Keratinocyte (primary cell): ENCODE measurements around the gene RASGEF1C. TPM values are rescaled to one million over a fixed set of nuclear protein-coding genes. Genes with fewer than 3 reads are reported as not detected.

Source experiments
- DNase-seq: peaks from one replicate; pipeline ENCODE4 v3.0.0-alpha.2; 2011; ENCODE audit warnings: low read depth, missing footprints, low spot score
- FAIRE-seq: peaks from 2 replicates; lab custom pipeline; 2011; peaks lifted over from hg19 to GRCh38; lab: Jason Lieb, UNC
- H2AFZ ChIP-seq: 2 replicates; pipeline ENCODE4 v1.6.0; 2012; ENCODE audit warnings: low read length, control low read depth, inconsistent platforms; ENCODE audit not compliant: control insufficient read depth
- H3K27ac ChIP-seq: 2 replicates; pipeline ENCODE4 v1.5.1; 2011; ENCODE audit warnings: low read length; ENCODE audit not compliant: control insufficient read depth, insufficient read depth
- H3K27me3 ChIP-seq: 3 replicates; pipeline ENCODE4 v1.6.0; 2011; ENCODE audit warnings: low read length; ENCODE audit not compliant: control insufficient read depth, insufficient read depth; ENCODE audit errors: extremely low read depth
- H3K36me3 ChIP-seq, 2 experiments: 2 replicates in 1 of 2; 3 replicates in 1 of 2; pipeline ENCODE4 v1.5.1; 2011; ENCODE audit warnings: low read length in 2 of 2, mild to moderate bottlenecking in 1 of 2; ENCODE audit not compliant: control insufficient read depth in 2 of 2, insufficient read depth in 2 of 2; ENCODE audit errors: extremely low read depth in 1 of 2
- H3K4me1 ChIP-seq: 3 replicates; pipeline ENCODE4 v1.5.1; 2011; ENCODE audit warnings: low read length; ENCODE audit not compliant: control insufficient read depth, insufficient read depth; ENCODE audit errors: extremely low read depth
- H3K4me2 ChIP-seq: 3 replicates; pipeline ENCODE4 v1.6.0; 2011; ENCODE audit warnings: low read depth, low read length; ENCODE audit not compliant: control insufficient read depth, insufficient read depth; ENCODE audit errors: extremely low read depth
- H3K4me3 ChIP-seq, 3 experiments: fragments of 200-600 bp in 1 of 3; sonication (generic) in 1 of 3; 2 replicates in 2 of 3; 3 replicates in 1 of 3; pipeline ENCODE4 v1.5.1; 2011 to 2016; ENCODE audit warnings: low read length in 3 of 3, mild to moderate bottlenecking in 3 of 3, control low read depth in 2 of 3, inconsistent platforms in 1 of 3, low read depth in 1 of 3, mixed read lengths in 1 of 3, mixed run types in 1 of 3, moderate library complexity in 1 of 3; ENCODE audit not compliant: control insufficient read depth in 2 of 3, insufficient read depth in 2 of 3; ENCODE audit errors: extremely low read depth in 1 of 3
- H3K79me2 ChIP-seq: 2 replicates; pipeline ENCODE4 v1.6.0; 2012; ENCODE audit warnings: low read length; ENCODE audit not compliant: control insufficient read depth, insufficient read depth
- H3K9ac ChIP-seq: 3 replicates; pipeline ENCODE4 v1.6.0; 2011; ENCODE audit warnings: low read length; ENCODE audit not compliant: control insufficient read depth, insufficient read depth; ENCODE audit errors: extremely low read depth
- H3K9me1 ChIP-seq: 3 replicates; pipeline ENCODE4 v1.6.0; 2011; ENCODE audit warnings: low read length; ENCODE audit not compliant: control insufficient read depth, insufficient read depth; ENCODE audit errors: extremely low read depth
- H3K9me3 ChIP-seq: 2 replicates; pipeline ENCODE4 v1.5.1; 2012; ENCODE audit warnings: low read depth, low read length; ENCODE audit not compliant: control insufficient read depth
- H4K20me1 ChIP-seq: 3 replicates; pipeline ENCODE4 v1.6.0; 2011; ENCODE audit warnings: low read length; ENCODE audit not compliant: control insufficient read depth, insufficient read depth; ENCODE audit errors: extremely low read depth
- EZH2 ChIP-seq: IDR thresholded peaks from one replicate; pipeline ENCODE4 v1.6.1; 2012; ENCODE audit warnings: inconsistent platforms, mild to moderate bottlenecking, low read length, moderate library complexity
- dilution Hi-C: fragments of 300-500 bp; cut with MboI; formaldehyde crosslinking; loops from one replicate; pipeline ENCODE4 v1.7.0; 2020; ENCODE audit warnings: low sequenced_read_pairs; ENCODE audit not compliant: extremely low pct_ligation_motif_present
- polyA plus RNA-seq, 5 experiments: library from polyadenylated mRNA; depleted of rRNA in 3 of 5; stranded (reverse) in 3 of 5; stranded (forward) in 1 of 5; unstranded in 1 of 5; fragments of >200 nt; gene quantifications; 1 replicate in 1 of 5; 2 replicates in 3 of 5; 3 replicates in 1 of 5; pipeline versions ENCODE4 v1.2.1 to v1.2.3, GENCODE V29; 2011 to 2012; ENCODE audit warnings: missing spikeins in 2 of 5, low read depth in 1 of 5, low replicate concordance in 1 of 5
- TF ChIP-seq, protein P1 (sequence below), 3 experiments: IDR thresholded peaks in 1 of 3; conservative IDR thresholded peaks in 1 of 3; optimal IDR thresholded peaks in 1 of 3; 2 replicates in 2 of 3; 3 replicates in 1 of 3; pipeline versions ENCODE3 to v1.5.1; 2011; ENCODE audit warnings: low read length in 3 of 3, mild to moderate bottlenecking in 3 of 3, moderate library complexity in 2 of 3, control low read depth in 1 of 3, inconsistent platforms in 1 of 3; ENCODE audit not compliant: insufficient read depth in 2 of 3; ENCODE audit errors: extremely low read depth in 1 of 3

RASGEF1C gene
- polyA plus RNA-seq, 1 donor (not counting 4 experiments of a cell fraction or from before 2014, with no cell fraction given) = not detected

GRCh38 chr5:180075703-180076102 lies 133.3 kb downstream of the RASGEF1C start:
- dilution Hi-C loops = no loop called here
- Histone ChIP-seq H3K4me2 (no peak overlapping the region), H4K20me1 (no peaks in the 10 kb centered on the region), H3K36me3 (no peaks in the 10 kb centered on the region), H3K27ac (no peak overlapping the region), H3K27me3 (peaks cover 13% of the 10 kb centered on the region), H3K9ac (no peak overlapping the region), H3K79me2 (no peaks in the 10 kb centered on the region), H3K9me1 (no peaks in the 10 kb centered on the region), H2AFZ (no peak overlapping the region), H3K4me1 (peaks cover 1% of the 10 kb centered on the region), H3K4me3 (no peak overlapping the region), H3K9me3 (peaks cover 4% of the 10 kb centered on the region)
- TF ChIP-seq EZH2 = no peak
- TF ChIP-seq, protein P1, sequence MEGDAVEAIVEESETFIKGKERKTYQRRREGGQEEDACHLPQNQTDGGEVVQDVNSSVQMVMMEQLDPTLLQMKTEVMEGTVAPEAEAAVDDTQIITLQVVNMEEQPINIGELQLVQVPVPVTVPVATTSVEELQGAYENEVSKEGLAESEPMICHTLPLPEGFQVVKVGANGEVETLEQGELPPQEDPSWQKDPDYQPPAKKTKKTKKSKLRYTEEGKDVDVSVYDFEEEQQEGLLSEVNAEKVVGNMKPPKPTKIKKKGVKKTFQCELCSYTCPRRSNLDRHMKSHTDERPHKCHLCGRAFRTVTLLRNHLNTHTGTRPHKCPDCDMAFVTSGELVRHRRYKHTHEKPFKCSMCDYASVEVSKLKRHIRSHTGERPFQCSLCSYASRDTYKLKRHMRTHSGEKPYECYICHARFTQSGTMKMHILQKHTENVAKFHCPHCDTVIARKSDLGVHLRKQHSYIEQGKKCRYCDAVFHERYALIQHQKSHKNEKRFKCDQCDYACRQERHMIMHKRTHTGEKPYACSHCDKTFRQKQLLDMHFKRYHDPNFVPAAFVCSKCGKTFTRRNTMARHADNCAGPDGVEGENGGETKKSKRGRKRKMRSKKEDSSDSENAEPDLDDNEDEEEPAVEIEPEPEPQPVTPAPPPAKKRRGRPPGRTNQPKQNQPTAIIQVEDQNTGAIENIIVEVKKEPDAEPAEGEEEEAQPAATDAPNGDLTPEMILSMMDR (optimal IDR thresholded peaks at IDR 0.05 in 1 of 3, IDR thresholded peaks at IDR 0.05 in 1 of 3, conservative IDR thresholded peaks at IDR 0.05 in 1 of 3; ENCODE audit: extremely low read depth in 1 of 3, insufficient read depth in 2 of 3, low read length in 3 of 3) = no peak
- DNase-seq (no peak), FAIRE-seq (no peak)

DNA sequence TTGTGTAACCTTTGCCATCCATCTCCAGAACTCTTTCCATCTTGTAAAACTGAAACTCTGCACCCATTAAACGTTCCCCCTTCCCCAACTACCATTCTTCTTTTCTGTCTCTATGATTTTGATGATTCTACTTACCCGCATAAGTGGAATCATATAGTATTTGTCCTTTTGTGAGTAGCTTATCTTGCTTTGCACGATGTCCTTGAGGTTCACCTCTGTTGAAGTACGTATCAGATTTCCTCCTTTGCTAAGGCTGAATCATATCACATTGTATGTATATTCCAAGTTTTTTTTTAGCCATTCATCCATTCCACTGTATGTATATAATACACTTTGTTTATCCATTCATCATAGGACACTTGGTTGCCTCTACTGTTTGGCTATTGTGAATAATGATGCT lies 134.5 kb downstream of the RASGEF1C start:
- H3K4me2 ChIP-seq = no peak overlapping the region
- H3K79me2 ChIP-seq = peaks cover 7% of the 10 kb centered on the region
- no peak overlapping the region for H3K4me3 ChIP-seq
- FAIRE-seq (no peak), DNase-seq (no peak)
- no peak for TF ChIP-seq EZH2
- TF ChIP-seq, protein P1 (optimal IDR thresholded peaks at IDR 0.05 in 1 of 3, IDR thresholded peaks at IDR 0.05 in 1 of 3, conservative IDR thresholded peaks at IDR 0.05 in 1 of 3; ENCODE audit: extremely low read depth in 1 of 3, insufficient read depth in 2 of 3, low read length in 3 of 3) = no peak
- dilution Hi-C loops = no loop called here
- no peak overlapping the region for H2AFZ ChIP-seq
- no peaks in the 10 kb centered on the region for H3K9me1 ChIP-seq
- no peaks in the 10 kb centered on the region for H4K20me1 ChIP-seq
- H3K36me3 ChIP-seq = no peaks in the 10 kb centered on the region
- peaks cover 10% of the 10 kb centered on the region for H3K4me1 ChIP-seq
- H3K9ac ChIP-seq = no peak overlapping the region
- no peak overlapping the region for H3K27ac ChIP-seq
- peaks cover 13% of the 10 kb centered on the region for H3K27me3 ChIP-seq
- H3K9me3 ChIP-seq = peaks cover 4% of the 10 kb centered on the region
